Stimulated activated CD4-positive, alpha-beta T cell treated with anti-CD3 and anti-CD28 coated beads, Interleukin-12 subunit alpha, Interleukin-12 subunit beta, amount 100 ng/mL, for 4 hours (primary cell): ENCODE results near the gene TRAPPC5.

ENCODE experiments used
- DNase-seq: peaks from one replicate; pipeline ENCODE4 v3.0.0-alpha.2; 2020

The TRAPPC5 gene

GRCh38 chr19:7677669-7678311 is 2.8 kb upstream of the TRAPPC5 start:
- no peak for DNase-seq

- peak; percentile 52 for DNase-seq
These were observed 1.5 kb upstream of the TRAPPC5 start for GRCh38 chr19:7678971-7679751.

- DNase-seq: no peak
These were observed 645 bp upstream of the TRAPPC5 start for GRCh38 chr19:7679771-7680605.

GRCh38 chr19:7681340-7682174 is 924 bp downstream of the TRAPPC5 start:
- DNase-seq: peak; percentile 78

- DNase-seq: no peak
These were observed 1.7 kb downstream of the TRAPPC5 start for GRCh38 chr19:7682175-7682855.

- DNase-seq: no peak
These were observed 5.2 kb downstream of the TRAPPC5 start for GRCh38 chr19:7685546-7686445.

GRCh38 chr19:7687177-7687576 is 6.5 kb downstream of the TRAPPC5 start:
- no peak for DNase-seq

GRCh38 chr19:7689165-7689564 is 8.5 kb downstream of the TRAPPC5 start:
- DNase-seq: no peak

- no peak for DNase-seq
These were observed 10.2 kb downstream of the TRAPPC5 start for GRCh38 chr19:7690779-7691258.

- DNase-seq: no peak
These were observed 10.9 kb downstream of the TRAPPC5 start for GRCh38 chr19:7691497-7691896.

GRCh38 chr19:7692417-7693088 is 11.9 kb downstream of the TRAPPC5 start:
- DNase-seq: no peak

GRCh38 chr19:7694499-7694898 is 13.9 kb downstream of the TRAPPC5 start:
- no peak for DNase-seq

- no peak for DNase-seq
These were observed 17.2 kb downstream of the TRAPPC5 start for GRCh38 chr19:7697721-7698287.

GRCh38 chr19:7698583-7698982 is 17.9 kb downstream of the TRAPPC5 start:
- no peak for DNase-seq

- no peak for DNase-seq
These were observed 18.4 kb downstream of the TRAPPC5 start for GRCh38 chr19:7699003-7699402.

GRCh38 chr19:7699417-7700401 is 19.1 kb downstream of the TRAPPC5 start:
- DNase-seq: peak; percentile 20

- no peak for DNase-seq
These were observed 20.5 kb downstream of the TRAPPC5 start for GRCh38 chr19:7701049-7701653.
